ENCODE data around the gene COLEC12.
"Not testable (repeated sequence)": the region's sequence is repeated elsewhere in the genome, so short reads cannot be mapped to it uniquely, and the experiment has no call there.

Gene COLEC12

DNA sequence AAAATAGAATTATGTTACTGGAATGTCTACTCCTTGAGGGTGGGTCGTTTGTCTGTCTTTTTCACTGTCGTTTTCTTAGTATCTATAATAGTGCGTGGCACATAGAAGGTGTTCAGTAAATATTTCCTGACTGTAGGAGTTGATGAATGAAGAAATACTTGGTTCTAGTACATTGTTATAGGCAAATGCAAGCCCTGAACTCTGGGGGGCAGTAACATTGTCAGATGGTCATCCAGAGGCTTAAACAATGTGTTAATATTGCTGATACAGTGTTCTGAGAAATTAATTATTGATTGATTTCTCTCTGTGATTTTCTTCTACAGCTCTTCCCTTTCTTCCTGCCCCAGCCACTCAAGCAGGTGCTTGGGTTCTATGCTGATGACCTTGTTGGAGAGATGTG lies 208.2 kb downstream of the COLEC12 start:
- DNase-seq (ENCODE audit: low read depth), result no peak
- H3K4me3 ChIP-seq (ENCODE audit: low read depth, low read length), result no peak overlapping the region
- TF ChIP-seq, protein P1, sequence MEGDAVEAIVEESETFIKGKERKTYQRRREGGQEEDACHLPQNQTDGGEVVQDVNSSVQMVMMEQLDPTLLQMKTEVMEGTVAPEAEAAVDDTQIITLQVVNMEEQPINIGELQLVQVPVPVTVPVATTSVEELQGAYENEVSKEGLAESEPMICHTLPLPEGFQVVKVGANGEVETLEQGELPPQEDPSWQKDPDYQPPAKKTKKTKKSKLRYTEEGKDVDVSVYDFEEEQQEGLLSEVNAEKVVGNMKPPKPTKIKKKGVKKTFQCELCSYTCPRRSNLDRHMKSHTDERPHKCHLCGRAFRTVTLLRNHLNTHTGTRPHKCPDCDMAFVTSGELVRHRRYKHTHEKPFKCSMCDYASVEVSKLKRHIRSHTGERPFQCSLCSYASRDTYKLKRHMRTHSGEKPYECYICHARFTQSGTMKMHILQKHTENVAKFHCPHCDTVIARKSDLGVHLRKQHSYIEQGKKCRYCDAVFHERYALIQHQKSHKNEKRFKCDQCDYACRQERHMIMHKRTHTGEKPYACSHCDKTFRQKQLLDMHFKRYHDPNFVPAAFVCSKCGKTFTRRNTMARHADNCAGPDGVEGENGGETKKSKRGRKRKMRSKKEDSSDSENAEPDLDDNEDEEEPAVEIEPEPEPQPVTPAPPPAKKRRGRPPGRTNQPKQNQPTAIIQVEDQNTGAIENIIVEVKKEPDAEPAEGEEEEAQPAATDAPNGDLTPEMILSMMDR (IDR thresholded peaks at IDR 0.05; ENCODE audit: insufficient read depth, low read depth, low read length, missing control alignments), result no peak

DNA sequence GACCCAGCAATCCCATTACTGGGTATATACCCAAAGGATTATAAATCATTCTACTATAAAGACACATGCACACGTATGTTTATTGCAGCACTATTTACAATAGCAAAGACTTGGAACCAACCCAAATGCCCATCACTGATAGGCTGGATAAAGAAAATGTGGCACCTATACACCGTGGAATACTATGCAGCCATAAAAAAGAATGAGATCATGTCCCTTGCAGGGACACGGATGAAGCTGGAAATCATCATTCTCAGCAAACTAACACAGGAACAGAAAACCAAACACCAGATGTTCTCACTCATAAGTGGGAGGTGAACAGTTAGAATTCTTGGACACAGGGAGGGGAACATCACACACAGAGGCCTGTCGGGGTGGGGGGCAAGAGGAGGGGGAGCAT lies 210.5 kb downstream of the COLEC12 start:
- DNase-seq (ENCODE audit: low read depth), result not testable (repeated sequence)

DNA sequence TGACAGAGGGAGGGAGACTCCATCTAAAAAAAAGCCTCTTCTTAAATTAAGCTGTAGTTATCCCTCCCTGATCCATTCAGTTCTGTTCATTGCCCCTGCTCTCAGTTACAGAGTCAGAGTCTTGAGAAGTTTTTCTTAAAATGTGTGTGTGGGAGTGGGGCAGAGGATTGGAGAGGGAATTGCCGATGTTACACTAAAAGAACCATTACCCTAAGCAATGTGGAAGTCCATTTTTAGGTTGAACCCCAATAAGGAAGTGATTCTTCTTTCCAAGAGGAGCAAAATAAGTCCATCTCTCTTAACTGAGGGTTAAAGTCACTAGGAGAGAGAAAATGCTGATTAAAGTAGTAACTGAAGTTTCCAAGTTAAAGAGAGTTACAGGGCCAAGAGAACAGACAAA lies 211.5 kb downstream of the COLEC12 start:
- TF ChIP-seq, protein P1 (IDR thresholded peaks at IDR 0.05; ENCODE audit: insufficient read depth, low read depth, low read length, missing control alignments), result no peak
- no peak for DNase-seq (ENCODE audit: low read depth)
- no peak overlapping the region for H3K4me3 ChIP-seq (ENCODE audit: low read depth, low read length)

More for the DNA sequence above, 210.5 kb downstream of the COLEC12 start:
- not testable (repeated sequence) for H3K4me3 ChIP-seq (ENCODE audit: low read depth, low read length)

GRCh38 chr18:286515-287310 lies 213.8 kb downstream of the COLEC12 start:
- no peak overlapping the region for H3K4me3 ChIP-seq (ENCODE audit: low read depth, low read length)
- no peak for DNase-seq (ENCODE audit: low read depth)
- TF ChIP-seq, protein P1 (IDR thresholded peaks at IDR 0.05; ENCODE audit: insufficient read depth, low read depth, low read length, missing control alignments), result no peak

DNA sequence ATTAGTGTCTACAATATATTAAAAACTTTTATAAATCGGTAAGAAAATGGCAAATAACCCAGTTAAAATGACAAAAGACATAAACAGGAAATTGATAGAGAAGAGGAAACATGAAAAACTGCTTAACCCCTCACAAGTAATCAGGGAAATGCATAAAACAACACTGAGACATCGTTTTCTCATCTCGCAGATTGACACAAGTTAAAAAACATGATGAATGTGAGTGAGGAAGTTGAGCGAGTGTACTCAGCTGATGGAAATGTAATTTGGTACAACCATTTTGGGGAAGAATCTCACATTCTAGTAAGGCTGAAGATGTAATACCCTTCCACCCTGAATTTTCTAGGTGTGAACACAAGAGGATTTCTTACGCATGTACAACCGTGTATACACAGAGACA lies 214.7 kb downstream of the COLEC12 start:
- TF ChIP-seq, protein P1 (IDR thresholded peaks at IDR 0.05; ENCODE audit: insufficient read depth, low read depth, low read length, missing control alignments), result no peak
- DNase-seq (ENCODE audit: low read depth), result no peak

GRCh38 chr18:275486-275885 lies 225.0 kb downstream of the COLEC12 start:
- TF ChIP-seq, protein P1 (IDR thresholded peaks at IDR 0.05; ENCODE audit: insufficient read depth, low read depth, low read length, missing control alignments), result no peak
- DNase-seq (ENCODE audit: low read depth), result no peak
- H3K4me3 ChIP-seq (ENCODE audit: low read depth, low read length), result no peak overlapping the region

More for the DNA sequence above, 214.7 kb downstream of the COLEC12 start:
- H3K4me3 ChIP-seq (ENCODE audit: low read depth, low read length), result no peak overlapping the region

DNA sequence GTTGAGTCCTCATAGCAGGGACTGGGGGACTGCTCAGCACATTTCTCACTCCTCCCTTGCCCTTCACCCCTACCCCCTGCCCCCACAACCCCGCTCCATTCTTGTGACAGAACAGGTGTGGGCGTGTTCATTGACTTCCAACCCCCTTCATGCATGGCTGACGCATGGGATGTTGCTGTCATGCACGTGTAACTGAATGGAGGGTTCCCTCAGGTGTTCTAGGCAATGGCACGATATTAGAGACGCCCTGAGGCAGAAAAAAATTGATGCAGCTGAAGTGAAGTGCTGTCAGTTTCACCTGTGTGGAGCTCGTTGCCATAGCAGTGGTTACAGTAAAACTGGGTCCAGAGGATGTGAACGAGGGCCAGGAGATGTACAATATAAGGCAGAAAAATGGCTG lies 226.2 kb downstream of the COLEC12 start:
- TF ChIP-seq, protein P1 (IDR thresholded peaks at IDR 0.05; ENCODE audit: insufficient read depth, low read depth, low read length, missing control alignments), result no peak
- no peak overlapping the region for H3K4me3 ChIP-seq (ENCODE audit: low read depth, low read length)
- no peak for DNase-seq (ENCODE audit: low read depth)

Data from GM12865 (cell line).